HL-60/S4 treated with retinoic acid at 250 ng/mL for 4 days and 3 days (cell line): ENCODE results near the gene C17orf75.
"Not testable (repeated sequence)": the region's sequence is repeated elsewhere in the genome, so short reads cannot be mapped to it uniquely, and the experiment has no call there.

Source experiments
- in situ Hi-C: fragments of 300-500 bp; cut with MboI; formaldehyde crosslinking; loops from 2 replicates; pipeline ENCODE4 v1.7.0; 2022; ENCODE audit warnings: low sequenced_read_pairs

The C17orf75 gene

GRCh38 chr17:32348483-32348800, 6.5 kb upstream of the C17orf75 start:
- in situ Hi-C loops, result loop anchor here (25.0 kb wide), 1 partner anchor 336 kb away; the partner anchor contains the start of gene LRRC37B

GRCh38 chr17:32345951-32346600, 4.1 kb upstream of the C17orf75 start:
- in situ Hi-C loops, result loop anchor here (25.0 kb wide), 1 partner anchor 334 kb away; the partner anchor contains the start of gene LRRC37B

- in situ Hi-C loops, result loop anchor here (25.0 kb wide), 1 partner anchor 330 kb away; the partner anchor contains the start of gene LRRC37B
Measured at GRCh38 chr17:32342603-32343325, 791 bp upstream of the C17orf75 start.

- in situ Hi-C loops, result loop anchor here (25.0 kb wide), 1 partner anchor 329 kb away; the partner anchor contains the start of gene LRRC37B
Measured at GRCh38 chr17:32341141-32341856, 674 bp downstream of the C17orf75 start.

- in situ Hi-C loops, result loop anchor here (25.0 kb wide), 1 partner anchor 323 kb away; the partner anchor contains the start of gene LRRC37B
Measured at GRCh38 chr17:32335687-32336086, 6.3 kb downstream of the C17orf75 start.

- in situ Hi-C loops, result loop anchor here (25.0 kb wide), 1 partner anchor 323 kb away; the partner anchor contains the start of gene LRRC37B
Measured at GRCh38 chr17:32335046-32335445, 6.9 kb downstream of the C17orf75 start.

- in situ Hi-C loops, result loop anchor here (25.0 kb wide), 1 partner anchor 321 kb away; the partner anchor contains the start of gene LRRC37B
Measured at GRCh38 chr17:32333187-32333586, 8.8 kb downstream of the C17orf75 start.

- in situ Hi-C loops, result loop anchor here (25.0 kb wide), 1 partner anchor 319 kb away; the partner anchor contains the start of gene LRRC37B
Measured at GRCh38 chr17:32331243-32332040, 10.5 kb downstream of the C17orf75 start.

- in situ Hi-C loops, result loop anchor here (25.0 kb wide), 1 partner anchor 318 kb away; the partner anchor contains the start of gene LRRC37B
Measured at GRCh38 chr17:32330147-32330546, 11.8 kb downstream of the C17orf75 start.

GRCh38 chr17:32327911-32328310, 14.1 kb downstream of the C17orf75 start:
- in situ Hi-C loops, result loop anchor here (25.0 kb wide), 1 partner anchor 316 kb away; the partner anchor contains the start of gene LRRC37B

- in situ Hi-C loops, result no loop called here
Measured at GRCh38 chr17:32323811-32324491, 18.0 kb downstream of the C17orf75 start.

GRCh38 chr17:32323046-32323445, 18.9 kb downstream of the C17orf75 start:
- in situ Hi-C loops, result no loop called here

GRCh38 chr17:32320847-32321246, 21.1 kb downstream of the C17orf75 start:
- in situ Hi-C loops, result no loop called here

GRCh38 chr17:32320080-32320479, 21.9 kb downstream of the C17orf75 start:
- in situ Hi-C loops, result not testable (repeated sequence)

- in situ Hi-C loops, result no loop called here
Measured at GRCh38 chr17:32319548-32319905, 22.4 kb downstream of the C17orf75 start.

- in situ Hi-C loops, result no loop called here
Measured at GRCh38 chr17:32318071-32318470, 23.9 kb downstream of the C17orf75 start.

- in situ Hi-C loops, result no loop called here
Measured at GRCh38 chr17:32317353-32317752, 24.6 kb downstream of the C17orf75 start.

GRCh38 chr17:32316653-32317052, 25.3 kb downstream of the C17orf75 start:
- in situ Hi-C loops, result not testable (repeated sequence)

GRCh38 chr17:32315171-32315570, 26.8 kb downstream of the C17orf75 start:
- in situ Hi-C loops, result no loop called here

GRCh38 chr17:32314636-32315035, 27.3 kb downstream of the C17orf75 start:
- in situ Hi-C loops, result no loop called here
